ENCODE measurements around the gene AP1S3. TPM values are rescaled to one million over a fixed set of nuclear protein-coding genes. Genes with fewer than 3 reads are reported as not detected.

Gene AP1S3
- total RNA-seq, 2 experiments from 2014 or later, result 5.8 to 6.3 TPM

Other genes with a start within 250 kb of the AP1S3 start
- not detected for gene SCG2, start 235.2 kb downstream of the AP1S3 start, total RNA-seq
- gene WDFY1, start 107.8 kb upstream of the AP1S3 start, total RNA-seq, result 10 to 100 TPM; 58.8 to 59.1 TPM
- 10 to 100 TPM; 28.3 to 29.0 TPM for gene MRPL44, start 119.9 kb upstream of the AP1S3 start, total RNA-seq
- gene SERPINE2, start 201.7 kb upstream of the AP1S3 start, total RNA-seq, result 10 to 100 TPM; 22.2 to 22.3 TPM